Measurements from ENCODE around the gene B4GAT1.
"Not testable (repeated sequence)": the region's sequence is repeated elsewhere in the genome, so short reads cannot be mapped to it uniquely, and the experiment has no call there.

B4GAT1 gene

DNA sequence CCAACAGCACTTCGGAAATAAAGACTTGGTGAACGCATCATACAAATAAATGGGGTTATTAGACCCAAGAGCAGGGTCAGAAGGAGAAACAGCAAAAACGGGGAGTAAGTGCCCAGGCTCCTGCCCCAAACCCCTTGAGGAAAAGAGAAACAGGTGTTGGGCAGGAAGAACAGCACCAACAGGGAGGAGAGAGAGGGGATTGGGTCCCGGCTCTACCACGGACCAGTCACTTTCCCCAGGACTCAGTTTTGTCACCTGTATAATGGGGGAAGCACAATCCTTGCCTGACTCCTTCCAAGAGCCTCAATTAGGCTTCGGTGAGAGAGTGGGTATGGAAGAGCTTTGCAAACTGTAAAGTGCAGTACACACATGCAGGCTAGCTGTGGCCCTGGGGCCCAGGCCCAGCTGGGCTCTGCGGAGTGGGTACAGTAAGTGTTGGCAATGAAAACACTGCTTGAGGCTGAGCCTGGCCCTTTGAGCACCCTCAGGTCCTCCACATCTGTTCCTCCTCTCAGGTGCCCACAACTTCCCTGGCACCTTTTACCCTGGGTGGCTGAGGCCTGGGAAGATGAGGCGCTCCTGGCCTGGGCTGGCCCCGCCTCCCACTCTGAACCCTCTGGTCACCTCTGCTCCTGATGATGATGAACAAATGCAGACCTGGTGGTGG is 15.2 kb upstream of the B4GAT1 start:
- DNase-seq, result no peak

DNA sequence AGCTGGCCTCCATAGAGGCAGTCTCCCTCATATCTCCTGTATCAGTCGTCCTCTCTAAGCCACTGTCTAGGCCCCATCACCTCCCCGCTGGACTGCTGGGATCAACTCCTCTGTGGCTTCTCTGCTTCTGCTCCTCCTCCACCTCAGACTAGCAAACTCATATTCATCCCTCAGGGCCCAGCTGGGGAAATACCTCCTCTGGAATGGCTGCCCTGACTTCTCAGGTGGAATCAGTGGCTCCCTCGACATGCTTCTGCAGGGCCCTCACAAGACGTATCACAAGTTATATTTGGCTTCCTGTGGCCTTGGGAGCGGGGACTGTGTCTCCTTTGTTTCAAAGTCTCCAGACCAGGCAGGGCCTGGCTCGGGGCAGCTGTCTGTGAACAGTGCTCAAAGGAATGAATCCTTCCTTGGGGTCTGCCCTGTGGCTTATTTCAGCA is 14.1 kb upstream of the B4GAT1 start:
- DNase-seq, result no peak

DNA sequence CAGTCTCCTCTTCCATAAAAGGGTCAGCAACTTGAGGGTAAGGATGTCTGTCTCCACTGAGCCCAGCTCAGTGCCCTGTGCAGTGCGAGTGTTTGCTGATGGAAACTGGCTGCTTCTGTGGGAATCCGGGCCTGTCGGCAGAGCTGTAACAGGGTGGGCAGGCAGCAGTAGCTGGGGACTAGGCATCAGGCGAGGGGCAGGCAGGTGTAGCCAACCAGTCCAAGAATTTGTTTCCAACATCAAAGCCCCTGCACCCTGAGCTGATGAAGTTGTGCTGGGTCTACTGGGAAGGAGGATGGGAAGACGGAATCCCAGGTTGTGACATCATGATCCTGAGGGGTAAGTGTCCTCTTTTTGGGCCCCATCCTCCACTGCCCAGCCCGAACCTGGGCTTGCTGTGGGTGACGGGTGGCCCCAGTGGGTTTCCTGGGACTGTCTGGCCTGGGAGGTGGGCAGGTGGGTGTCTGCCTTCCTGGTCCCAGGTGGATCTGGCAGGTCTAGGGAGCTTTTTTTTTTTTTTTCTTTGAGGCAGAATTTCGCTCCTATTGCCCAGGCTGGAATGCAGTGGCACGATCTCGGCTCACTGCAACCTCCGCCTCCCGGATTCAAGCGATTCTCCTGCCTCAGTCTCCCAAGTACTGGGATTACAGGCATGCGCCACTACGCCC is 13.1 kb upstream of the B4GAT1 start:
- no peak for DNase-seq

DNA sequence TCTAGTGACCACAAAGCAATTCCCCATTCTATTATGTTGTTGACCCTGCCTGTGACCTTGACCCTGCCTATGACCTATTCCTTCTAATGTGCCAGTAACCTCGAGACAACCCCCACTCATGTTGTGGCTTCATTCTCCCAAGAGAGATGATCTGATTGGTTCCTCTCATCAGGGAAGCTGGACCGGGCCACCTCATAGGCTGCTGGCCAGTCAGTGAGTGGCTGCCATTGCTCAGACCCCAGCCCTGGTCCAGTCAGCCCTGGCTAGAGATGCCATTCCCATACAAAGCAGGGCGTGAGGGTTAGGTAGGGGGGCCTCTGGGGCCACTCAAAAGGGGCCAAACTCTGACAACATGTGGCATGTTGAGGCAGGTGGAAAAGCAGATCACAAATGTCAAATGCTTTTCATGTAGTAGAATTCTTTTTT is 12.2 kb upstream of the B4GAT1 start:
- no peak for DNase-seq

DNA sequence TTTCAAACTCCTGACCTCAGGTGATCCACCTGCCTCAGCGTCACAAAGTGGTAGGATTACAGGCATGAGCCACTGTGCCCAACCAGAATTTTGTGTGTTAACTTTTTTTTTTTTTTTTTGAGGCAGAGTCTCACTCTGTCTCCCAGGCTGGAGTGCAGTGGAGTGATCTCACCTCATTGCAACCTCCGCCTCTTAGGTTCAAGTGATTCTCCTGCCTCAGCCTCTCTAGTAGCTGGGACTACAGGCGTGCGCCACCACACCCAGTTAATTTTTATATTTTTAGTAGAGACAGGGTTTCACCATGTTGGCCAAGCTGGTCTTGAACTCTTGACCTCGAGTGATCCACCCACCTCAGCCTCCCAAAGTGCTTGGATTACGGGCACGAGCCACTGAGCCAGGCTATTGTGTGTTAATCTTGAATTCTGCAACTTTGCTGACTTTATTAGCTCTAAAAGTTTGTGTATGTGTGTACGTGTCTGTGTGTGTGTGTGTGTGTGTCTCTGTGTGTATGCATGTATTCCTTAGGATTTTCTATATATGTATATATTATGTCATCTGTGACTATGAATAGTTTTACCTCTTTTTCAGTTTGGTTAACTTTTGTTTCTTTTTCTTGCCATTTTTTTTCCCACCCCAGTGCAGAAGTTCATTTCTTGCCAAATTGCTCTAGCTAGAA is 3.3 kb upstream of the B4GAT1 start:
- not testable (repeated sequence) for DNase-seq

DNA sequence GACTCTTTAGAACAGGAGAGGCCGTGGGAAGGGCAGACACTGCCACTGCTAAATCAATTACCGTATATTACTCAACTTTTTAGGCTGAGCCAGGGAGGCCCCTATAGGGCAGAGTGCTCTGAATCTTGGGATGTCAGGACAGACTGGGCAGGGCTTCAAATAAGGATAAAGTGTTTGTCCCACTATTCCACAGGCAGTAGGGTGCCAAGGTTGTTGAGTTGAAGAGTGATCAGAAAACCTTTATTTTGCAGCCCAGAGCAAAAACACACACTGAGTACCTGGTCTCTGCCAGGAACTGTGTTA is 1.6 kb upstream of the B4GAT1 start:
- DNase-seq, result no peak

DNA sequence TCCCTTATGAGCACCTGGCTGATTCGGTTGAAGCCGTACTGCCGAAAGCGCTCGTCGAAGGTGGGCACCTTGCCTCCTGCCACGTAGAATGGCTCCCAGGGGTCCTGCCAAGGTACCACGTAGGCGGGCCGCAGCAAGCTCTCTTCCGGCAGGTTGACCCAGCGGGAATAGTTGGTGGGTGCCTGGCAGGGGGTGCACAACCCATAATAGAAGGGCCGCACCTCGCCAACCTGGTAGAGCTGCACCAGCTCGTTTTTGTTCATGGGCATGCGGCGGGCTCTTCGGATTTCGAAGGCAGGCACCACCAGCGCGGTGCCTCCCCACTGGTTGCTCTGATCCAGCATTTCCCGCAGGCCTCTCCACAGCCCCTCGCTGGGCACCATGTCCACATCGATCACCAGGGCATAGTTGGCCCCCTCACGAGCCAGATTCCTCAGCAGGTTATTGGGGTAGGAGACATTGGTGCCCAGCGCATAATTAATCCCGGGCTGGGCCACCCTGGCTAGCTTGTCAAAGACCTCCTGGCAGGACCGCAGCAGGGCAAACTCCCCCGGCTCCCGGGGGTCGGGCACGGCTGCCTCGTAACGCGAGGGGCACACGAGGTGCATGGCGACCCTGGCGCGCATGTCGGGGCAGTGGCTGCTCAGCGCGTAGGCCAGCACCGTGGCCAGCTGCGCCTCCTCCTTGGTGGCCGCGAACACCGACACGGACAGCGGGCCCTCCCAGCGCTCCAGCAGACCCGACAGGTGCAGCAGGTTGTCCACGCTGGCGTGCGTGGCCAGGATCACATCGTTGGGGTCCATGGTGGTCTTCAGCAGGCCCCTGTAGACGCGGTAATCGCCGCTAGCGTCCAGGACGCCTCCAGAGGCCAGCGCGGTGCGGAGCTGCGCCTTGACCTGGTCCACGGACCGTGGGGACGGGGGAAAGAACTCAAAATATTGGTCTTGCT is 679 bp downstream of the B4GAT1 start:
- DNase-seq, result no peak

DNA sequence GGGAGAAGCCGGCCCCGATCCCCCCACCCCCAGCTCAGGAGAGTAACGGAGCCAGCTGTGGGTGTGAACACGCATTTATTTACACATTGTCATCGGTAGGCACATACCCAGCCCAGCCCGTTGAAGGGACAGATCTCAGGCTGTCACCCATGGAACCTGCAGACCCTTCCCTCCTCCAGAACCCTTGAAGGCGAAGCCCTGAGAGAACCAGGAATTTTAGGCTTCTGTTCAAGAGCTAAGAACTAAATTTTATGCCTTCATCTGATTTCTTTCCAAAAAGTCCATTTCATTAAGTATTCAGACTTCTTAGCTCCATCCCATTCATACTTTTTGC is 2.1 kb downstream of the B4GAT1 start:
- DNase-seq, result no peak

DNA sequence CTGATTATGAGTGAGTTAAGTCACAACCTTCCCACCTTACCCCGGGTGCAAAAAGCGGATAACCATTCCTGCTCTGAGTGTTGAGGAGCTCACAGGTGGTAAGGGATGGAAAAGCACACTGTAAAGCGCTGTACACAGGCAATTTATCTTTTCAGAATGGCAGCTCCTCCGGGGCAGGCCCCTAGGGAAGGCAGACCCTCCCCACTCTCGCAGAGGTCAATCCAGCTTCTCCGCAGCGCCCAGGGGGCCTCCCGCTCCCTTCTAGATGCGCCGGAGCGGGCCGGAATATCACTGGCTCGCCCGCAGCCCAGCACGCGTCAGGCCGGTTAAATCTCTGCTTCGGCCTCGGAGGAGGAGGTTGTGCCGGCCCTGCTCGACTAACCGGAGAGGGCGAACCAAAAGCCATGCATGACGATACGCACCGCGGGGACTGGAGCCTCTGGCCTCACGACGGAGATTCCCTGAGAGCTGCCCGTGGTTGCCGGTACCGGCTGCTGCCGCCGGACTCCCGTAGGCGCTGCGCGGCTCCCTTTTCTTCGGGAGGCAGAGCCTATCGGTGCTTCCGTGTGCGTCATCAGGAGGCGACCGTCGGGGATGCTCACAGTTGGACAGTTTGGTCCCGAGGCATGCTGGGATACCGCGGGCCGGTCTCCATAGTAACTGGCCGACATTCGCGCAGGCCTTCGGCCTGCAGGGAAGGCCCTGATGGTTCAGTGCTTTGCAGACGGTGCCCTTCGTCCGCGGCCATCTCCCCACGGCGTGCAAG is 2.7 kb downstream of the B4GAT1 start, which contains the start of gene BRMS1:
Gene BRMS1 (minus strand): TSS at position 555 of the 766 bp plus-strand sequence. CDS start 2,870 bp downstream, outside the sequence.
- peak; percentile 97 for DNase-seq

DNA sequence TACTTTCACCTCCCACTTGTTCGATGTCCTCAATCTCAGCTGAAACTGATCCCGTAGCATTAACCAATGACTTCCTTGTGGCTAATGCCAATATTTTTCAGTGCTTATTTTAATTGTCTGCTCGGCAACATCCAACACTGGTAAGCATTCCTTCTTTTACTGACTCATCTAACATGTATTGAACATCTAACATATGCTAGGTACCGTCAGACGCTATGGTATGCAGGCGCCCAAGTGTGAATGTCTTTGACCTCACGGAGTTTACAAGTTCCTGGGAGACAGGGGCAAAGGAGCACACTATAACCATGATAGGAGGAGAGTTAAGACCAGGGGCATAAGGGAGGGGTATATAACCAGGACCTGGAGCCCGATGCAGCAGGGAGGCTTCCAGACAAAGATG is 4.3 kb downstream of the B4GAT1 start:
- DNase-seq, result no peak

DNA sequence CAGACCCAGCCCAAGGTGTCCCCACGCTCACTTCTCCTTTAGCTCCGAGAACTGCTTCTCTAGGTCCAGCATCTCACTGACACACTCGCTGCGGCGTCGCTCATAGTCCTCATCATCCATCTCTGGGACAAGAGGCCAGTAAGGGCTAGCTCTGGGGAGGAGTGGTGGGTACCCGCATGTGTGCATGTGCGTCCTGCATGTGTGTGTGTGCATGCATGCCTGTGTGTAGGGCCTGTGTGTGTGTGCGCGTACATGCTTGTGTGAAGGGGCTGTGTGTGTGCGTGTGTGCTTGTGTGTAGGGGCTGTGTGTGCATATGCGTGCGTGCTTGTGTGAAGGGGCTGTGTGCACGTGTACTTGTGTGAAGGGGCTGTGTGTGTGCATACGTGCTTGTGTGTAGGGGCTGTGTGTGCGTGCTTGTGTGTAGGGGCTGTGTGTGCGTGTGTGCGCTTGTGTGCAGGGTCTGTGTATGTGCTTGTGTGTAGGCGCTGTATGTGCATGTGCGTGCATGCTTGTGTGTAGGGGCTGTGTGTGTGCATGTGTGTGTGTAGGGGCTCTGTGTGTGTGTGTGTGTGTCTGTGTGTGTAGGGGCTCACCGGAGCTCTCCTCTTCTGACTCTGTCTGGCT is 5.8 kb downstream of the B4GAT1 start:
- no peak for DNase-seq

DNA sequence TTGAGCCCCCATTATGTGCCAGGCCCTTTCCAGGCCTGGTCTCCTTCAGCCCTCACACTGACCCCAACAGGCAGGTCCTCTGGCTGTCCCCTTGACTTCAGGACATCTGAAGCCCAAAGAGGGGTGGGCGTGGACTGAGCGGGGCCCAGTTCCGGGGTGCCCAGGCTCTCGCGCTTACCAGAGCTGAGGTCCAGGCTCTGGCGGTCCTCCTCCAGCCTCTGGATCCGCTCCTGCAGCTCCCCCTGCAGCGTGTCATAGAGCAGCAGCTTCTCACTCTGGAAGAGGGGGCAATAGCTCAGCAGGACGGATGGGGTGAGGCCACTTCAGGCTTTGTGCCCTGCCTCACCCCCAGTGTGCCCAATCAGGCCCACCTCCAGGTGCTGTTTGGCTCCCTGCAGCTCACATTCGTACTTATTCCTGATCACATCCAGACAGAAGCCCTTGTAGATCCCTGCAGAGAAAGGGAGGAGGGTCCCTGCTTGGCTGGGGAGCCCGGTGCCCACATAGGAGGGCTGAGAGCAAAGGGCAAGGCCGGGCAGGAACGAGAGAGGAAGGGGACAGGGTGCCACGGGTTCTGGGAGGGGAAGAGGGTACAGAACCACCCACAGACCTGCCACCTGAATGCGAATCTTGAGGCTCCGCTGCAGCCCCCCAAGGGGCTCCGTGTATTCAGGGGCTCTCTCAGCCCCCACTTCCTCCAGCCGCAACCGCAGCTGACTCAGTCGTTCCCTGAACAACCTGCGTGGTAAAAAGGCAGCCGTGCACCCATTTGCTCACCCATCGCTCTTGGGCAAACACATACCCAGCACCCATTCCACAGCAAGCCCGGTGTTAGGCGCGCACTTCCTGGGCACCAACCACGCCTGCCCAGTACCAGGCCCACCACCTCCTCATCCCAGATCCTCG is 6.6 kb downstream of the B4GAT1 start:
- DNase-seq, result no peak

DNA sequence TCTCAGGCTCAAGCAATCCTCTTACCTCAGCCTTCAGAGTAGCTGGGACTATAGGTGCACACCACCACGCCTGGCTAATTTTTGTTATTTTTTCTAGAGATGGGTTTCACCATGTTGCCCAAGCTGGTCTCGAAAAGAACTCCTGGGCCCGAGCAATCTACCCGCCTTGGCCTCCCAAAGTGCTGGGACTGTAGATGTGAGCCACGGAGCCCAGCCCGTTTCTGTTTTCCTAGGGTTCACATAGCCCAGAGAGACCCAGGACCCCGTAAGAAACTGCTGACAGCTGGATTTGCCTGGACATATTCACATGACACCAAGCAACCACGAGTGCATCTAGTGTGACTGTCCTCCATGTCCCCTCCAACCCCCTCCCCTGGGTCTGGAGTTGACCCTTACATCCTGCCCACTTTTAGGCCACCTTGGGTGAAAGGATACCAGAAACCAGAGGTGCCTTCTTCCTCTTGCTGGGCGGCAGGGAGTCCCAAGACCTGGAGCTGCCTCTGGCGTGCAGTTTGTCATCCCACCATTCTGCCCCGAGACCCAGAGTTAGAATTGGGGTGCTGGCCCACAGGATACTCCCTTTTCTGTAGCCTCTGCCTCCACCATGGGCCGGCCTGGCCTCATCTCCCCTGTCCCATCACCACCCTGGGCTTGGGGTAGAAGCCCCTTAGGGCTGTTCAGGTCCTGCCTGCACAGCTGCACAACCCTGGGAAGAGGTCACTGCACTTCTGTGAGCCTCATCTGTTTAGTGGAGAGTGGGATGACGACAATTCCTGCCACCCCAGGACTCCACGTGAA is 7.5 kb downstream of the B4GAT1 start:
- DNase-seq, result no peak

DNA sequence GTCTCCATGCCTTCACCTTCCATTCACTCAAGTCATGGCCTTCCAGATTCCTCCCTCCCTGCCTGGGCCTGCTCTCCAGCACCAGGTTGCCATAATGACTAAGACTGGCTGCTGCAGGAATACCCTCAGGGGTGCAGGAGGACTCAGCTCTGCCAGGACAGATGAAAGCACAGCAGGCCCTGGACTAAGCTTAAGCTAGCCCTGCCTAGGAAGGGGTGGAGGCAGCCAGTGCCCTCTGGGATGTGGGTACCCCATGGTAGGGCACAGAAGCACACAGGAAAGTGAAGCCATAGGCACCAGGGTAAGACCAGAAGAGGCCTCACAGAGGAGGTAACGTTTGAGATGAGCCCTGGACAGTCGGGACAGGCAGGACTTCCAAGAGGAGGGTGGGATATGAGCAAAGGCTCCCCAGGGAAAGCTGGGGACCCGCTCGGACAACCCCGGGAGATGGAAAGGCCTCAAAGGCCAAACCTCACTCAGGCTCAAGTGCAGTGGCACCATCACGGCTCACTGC is 8.2 kb downstream of the B4GAT1 start:
- DNase-seq, result no peak

DNA sequence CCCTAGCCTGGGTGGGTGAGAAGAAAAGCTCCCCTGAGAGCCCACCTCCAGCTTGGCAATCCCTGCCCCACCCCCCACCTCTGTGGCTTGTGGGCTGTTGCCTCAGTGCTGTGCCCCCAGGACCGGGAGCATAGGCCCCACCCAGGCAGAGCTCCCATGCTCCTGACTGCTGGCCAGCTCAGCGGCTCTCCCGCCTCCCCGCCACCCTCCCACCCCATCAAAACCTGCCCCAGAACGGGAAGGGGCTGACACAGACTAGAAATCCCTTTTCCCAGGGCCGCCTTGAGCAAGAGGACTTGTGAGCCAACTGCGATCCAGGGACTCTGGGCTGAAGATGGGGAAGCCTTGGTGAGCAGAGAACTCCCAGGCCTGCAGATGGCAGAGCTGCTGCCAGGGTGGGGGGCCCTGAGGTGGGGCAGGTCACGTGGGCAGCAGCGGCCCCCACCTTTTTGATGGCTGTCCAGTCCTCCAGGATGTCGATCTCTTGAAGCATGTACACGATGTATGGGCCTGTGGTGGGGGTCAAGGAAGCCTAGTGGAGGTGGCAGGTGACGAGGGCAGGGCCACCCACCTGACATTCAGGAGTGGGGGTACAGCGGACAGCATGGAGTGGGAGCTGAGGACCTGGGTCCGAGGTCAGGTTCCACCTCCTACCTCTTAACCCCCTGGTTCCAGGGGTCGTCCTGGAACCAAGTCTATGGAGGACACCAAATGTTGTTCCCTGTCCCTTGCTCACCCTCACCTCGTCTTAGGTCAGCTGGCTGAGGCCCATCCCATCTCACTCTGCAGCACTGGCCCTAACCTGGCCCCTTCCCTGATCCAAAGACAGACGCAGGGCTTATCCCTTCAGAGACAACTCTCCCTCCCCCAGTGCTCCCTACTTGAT is 8.9 kb downstream of the B4GAT1 start:
- DNase-seq, result no peak

DNA sequence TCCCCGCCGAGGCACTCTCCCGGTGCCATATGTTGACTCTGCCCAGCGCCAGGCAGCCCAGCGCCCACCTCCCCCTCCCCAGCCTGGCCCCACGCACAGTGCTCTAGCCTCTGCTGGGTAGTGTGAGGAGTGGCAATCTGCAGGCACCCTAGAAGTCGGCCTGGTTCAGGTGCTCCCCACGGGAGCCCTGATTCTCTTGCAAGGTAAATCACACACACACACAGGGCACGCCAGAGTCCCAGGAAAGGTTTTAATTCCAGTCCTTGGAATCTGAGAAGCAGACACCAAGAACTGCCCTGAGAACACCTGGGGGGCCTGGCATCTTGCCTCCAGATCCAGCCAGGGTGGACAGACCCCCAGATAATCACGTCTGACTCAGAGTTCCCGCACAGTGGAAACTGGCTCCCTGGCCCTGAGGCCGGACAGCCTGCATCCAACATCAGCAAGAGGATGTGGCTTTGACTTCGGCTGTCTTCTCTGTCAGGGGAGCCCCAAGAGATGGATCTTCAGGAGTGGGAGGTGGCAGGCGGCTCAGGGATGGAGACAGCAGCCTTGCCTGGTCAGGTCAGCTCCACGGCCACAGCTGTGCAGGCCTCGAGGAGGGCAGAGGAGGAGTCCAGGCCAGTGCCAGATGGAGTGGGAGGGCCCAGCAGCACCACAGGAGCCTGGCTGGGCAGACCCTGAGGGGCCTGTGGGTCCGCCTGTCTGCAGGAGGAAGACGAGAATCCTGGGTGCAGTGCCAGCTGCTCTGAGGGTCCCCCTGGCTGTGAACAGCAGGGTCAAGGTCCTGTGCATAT is 10.1 kb downstream of the B4GAT1 start:
- DNase-seq, result no peak

DNA sequence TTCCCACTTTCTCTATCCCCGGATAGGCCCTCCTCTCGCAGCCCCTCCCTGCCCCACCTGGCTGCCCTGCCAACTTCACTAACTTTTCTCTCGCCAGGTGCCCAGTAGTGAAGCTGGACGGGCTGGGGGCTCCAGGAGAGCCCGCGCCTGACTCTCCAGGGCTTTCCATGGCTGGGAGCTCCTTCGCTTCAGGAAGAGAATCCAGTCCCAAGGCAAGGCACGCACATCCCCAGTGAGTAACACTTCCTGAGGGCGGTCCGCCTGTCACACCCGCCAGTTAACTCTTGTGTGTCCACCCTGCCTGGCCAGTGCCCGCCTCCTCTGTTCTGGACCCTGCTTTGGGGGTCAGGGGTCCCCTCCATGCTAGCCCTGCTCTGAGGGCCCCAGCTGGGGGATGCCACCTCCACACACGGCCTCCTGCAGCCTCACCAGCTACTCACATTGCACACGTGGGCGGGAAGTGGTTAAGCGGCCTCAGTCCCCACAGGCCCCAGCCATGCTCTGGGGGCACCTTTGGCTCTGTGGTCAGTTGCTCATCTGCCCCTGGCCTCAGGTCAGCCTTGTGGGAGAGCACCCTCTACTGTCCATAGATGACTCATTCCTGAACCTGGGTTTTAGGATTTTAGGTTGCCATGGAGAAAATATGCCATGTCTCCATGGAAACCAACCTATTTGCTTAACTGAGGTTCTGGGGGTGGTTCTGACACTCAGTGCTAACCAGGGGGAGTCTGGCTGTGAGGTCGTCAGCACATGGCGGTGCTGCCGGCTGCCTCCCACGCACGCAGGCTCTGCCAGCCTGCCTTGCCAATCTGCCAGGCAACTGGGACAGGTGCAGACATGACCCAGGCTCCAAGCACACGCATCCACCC is 11.0 kb downstream of the B4GAT1 start, which contains the start of gene RIN1:
Gene RIN1 (minus strand): TSS at position 201 of the 869 bp plus-strand sequence. CDS start 32 bp downstream, at position 169.
- DNase-seq, result peak; percentile 73

All from left hindlimb (tissue), 1 donor.